Activated naive CD8-positive, alpha-beta T cell treated with anti-CD3 and anti-CD28 coated beads, Interleukin-2, amount 50 U/mL, for 24 hours (primary cell): ENCODE results near the gene ARL16.

Experiments
- ATAC-seq: fragments of 150-1000 bp; cut with Tn5 transposase; one replicate; pipeline ENCODE4 v1.10.0; 2021
- DNase-seq: peaks from one replicate; pipeline ENCODE4 v3.0.0; 2021
- H3K27ac Mint-ChIP-seq: one replicate; pipeline ENCODE4 v1.8.0; 2021; ENCODE audit warnings: mild to moderate bottlenecking, mixed read lengths
- H3K27me3 Mint-ChIP-seq: one replicate; pipeline ENCODE4 v1.8.0; 2021; ENCODE audit warnings: mixed read lengths
- H3K36me3 Mint-ChIP-seq: one replicate; pipeline ENCODE4 v1.8.0; 2021; ENCODE audit warnings: low read depth, mixed read lengths
- H3K4me1 Mint-ChIP-seq: one replicate; pipeline ENCODE4 v1.8.0; 2021; ENCODE audit warnings: mixed read lengths
- H3K4me3 Mint-ChIP-seq: one replicate; pipeline ENCODE4 v1.8.0; 2021; ENCODE audit warnings: mild to moderate bottlenecking, moderate library complexity, mixed read lengths
- H3K9me3 Mint-ChIP-seq: one replicate; pipeline ENCODE4 v1.8.0; 2021; ENCODE audit warnings: mixed read lengths

ARL16 gene

DNA sequence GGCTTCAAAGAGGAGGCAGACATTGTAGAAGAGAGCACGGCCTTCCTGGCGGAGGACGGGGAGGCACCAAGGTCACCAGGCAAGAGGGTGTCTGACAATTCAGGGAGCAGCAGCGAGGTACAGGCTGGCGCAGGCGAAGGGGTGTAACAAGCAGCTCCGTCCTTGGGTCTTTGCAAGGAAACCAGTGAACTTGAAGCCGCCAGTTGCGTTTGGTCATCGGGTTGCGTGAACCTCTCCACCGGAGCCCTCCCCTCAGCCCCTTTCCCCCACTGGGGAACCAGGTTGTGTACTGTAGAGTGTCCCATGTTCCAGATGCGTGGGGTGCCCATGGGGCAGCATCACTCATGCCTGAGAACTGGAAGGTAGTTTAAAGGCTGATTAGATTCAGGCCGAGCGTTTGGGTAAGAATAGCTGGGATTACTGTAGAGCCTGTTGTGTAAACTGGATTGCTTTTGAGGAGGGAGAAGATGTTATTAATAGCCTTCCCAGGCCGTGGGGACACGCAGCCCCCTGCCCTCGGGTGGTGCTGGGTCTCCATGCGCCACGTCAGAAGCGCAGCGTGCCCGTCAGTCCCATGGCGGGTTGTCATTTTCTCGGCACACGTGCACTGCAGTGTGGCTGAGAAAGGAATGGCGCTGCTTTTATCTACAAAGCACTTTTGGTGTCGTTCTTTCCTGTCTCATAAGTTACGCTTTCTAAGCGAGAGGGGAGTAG is 22.1 kb upstream of the ARL16 start:
- no peaks in the 10 kb centered on the region for H3K9me3 Mint-ChIP-seq
- H3K4me1 Mint-ChIP-seq, result peaks cover 36% of the 10 kb centered on the region
- peak overlapping the region; percentile 60 for H3K27ac Mint-ChIP-seq
- no peak for DNase-seq
- H3K36me3 Mint-ChIP-seq, result peaks cover 40% of the 10 kb centered on the region
- peak overlapping the region; percentile 49 for H3K4me3 Mint-ChIP-seq
- no peaks in the 10 kb centered on the region for H3K27me3 Mint-ChIP-seq
- no peak for ATAC-seq

- H3K27ac Mint-ChIP-seq, result peak overlapping the region; percentile 77
- H3K36me3 Mint-ChIP-seq, result peaks cover 42% of the 10 kb centered on the region
- peaks cover 30% of the 10 kb centered on the region for H3K4me1 Mint-ChIP-seq
- no peaks in the 10 kb centered on the region for H3K9me3 Mint-ChIP-seq
- H3K4me3 Mint-ChIP-seq, result peak overlapping the region; percentile 90
- H3K27me3 Mint-ChIP-seq, result no peaks in the 10 kb centered on the region
- ATAC-seq, result no peak
- no peak for DNase-seq
Observed at GRCh38 chr17:81703747-81704654, 20.4 kb upstream of the ARL16 start.

GRCh38 chr17:81702934-81703746 is 19.5 kb upstream of the ARL16 start, which contains the start of gene MRPL12:
Gene MRPL12 (plus strand): TSS chr17:81703367. CDS start chr17:81703502, 135 bp downstream.
- H3K27ac Mint-ChIP-seq, result peak within 1 kb of the TSS; percentile 95
- H3K27me3 Mint-ChIP-seq, result no peaks in the 10 kb centered on the region
- H3K36me3 Mint-ChIP-seq, result peaks cover 50% of the 10 kb centered on the region
- peaks cover 30% of the 10 kb centered on the region for H3K4me1 Mint-ChIP-seq
- peak; percentile 93 for DNase-seq
- ATAC-seq, result peak; percentile 85
- peak within 1 kb of the TSS; percentile 90 for H3K4me3 Mint-ChIP-seq
- H3K9me3 Mint-ChIP-seq, result no peaks in the 10 kb centered on the region

GRCh38 chr17:81701288-81702071 is 17.9 kb upstream of the ARL16 start:
- ATAC-seq (peak; percentile 20), DNase-seq (peak; percentile 38)
- H3K9me3 Mint-ChIP-seq, result no peaks in the 10 kb centered on the region
- H3K4me3 Mint-ChIP-seq, result peak overlapping the region; percentile 90
- H3K27me3 Mint-ChIP-seq, result no peaks in the 10 kb centered on the region
- peaks cover 30% of the 10 kb centered on the region for H3K4me1 Mint-ChIP-seq
- H3K36me3 Mint-ChIP-seq, result peaks cover 52% of the 10 kb centered on the region
- H3K27ac Mint-ChIP-seq, result peak overlapping the region; percentile 95

DNA sequence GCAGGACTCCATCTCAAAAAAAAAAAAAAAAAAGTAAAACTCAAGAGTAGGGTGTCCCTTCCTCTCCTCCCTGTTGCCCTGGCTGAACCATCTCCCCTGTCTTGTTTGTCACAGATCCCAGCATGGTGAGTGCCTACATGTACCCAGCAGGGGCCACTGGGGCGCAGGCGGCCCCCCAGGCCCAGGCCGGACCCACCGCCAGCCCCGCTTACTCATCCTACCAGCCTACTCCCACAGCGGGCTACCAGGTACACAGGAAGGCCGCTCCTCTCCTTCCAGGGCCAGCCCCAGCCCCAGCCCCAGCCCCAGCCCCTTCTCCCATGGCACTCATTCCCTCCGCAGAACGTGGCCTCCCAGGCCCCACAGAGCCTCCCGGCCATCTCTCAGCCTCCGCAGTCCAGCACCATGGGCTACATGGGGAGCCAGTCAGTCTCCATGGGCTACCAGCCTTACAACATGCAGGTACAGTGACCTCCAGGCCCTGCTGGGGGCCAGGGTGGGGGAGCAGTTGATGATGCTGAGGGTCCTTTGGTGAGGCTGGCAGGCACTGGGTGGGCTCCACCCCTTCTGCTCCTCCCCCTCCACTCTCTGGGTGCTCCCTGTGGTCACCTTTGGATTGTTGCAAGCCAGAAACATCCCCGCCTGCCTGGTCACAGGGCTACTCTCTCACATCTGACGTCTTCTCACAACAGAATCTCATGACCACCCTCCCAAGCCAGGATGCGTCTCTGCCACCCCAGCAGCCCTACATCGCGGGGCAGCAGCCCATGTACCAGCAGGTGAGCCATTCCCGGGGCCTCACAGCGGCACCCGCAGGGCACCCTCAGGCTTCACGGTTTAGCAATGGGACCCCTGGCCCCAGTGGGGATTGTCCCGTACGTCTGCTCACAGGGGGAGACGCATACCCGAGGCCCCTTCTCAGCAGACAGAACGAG is 17.0 kb upstream of the ARL16 start:
- peaks cover 45% of the 10 kb centered on the region for H3K36me3 Mint-ChIP-seq
- H3K4me3 Mint-ChIP-seq, result peak overlapping the region; percentile 90
- H3K27me3 Mint-ChIP-seq, result no peaks in the 10 kb centered on the region
- no peaks in the 10 kb centered on the region for H3K9me3 Mint-ChIP-seq
- DNase-seq, result no peak
- peaks cover 24% of the 10 kb centered on the region for H3K4me1 Mint-ChIP-seq
- ATAC-seq, result no peak
- peak overlapping the region; percentile 8 for H3K27ac Mint-ChIP-seq

- peaks cover 15% of the 10 kb centered on the region for H3K4me1 Mint-ChIP-seq
- ATAC-seq (no peak), DNase-seq (no peak)
- peaks cover 33% of the 10 kb centered on the region for H3K36me3 Mint-ChIP-seq
- no peaks in the 10 kb centered on the region for H3K9me3 Mint-ChIP-seq
- no peaks in the 10 kb centered on the region for H3K27me3 Mint-ChIP-seq
- no peak overlapping the region for H3K27ac Mint-ChIP-seq
- H3K4me3 Mint-ChIP-seq, result no peak overlapping the region
Observed at GRCh38 chr17:81697261-81698044, 13.9 kb upstream of the ARL16 start.

GRCh38 chr17:81696218-81696941 is 12.8 kb upstream of the ARL16 start:
- Mint-ChIP-seq H3K27ac (no peak overlapping the region), H3K4me1 (peaks cover 8% of the 10 kb centered on the region), H3K36me3 (peaks cover 32% of the 10 kb centered on the region), H3K9me3 (no peaks in the 10 kb centered on the region), H3K27me3 (no peaks in the 10 kb centered on the region), H3K4me3 (no peak overlapping the region)
- no peak for DNase-seq
- ATAC-seq, result no peak

- Mint-ChIP-seq H3K4me3 (no peak overlapping the region), H3K36me3 (peaks cover 29% of the 10 kb centered on the region), H3K27me3 (no peaks in the 10 kb centered on the region), H3K27ac (no peak overlapping the region), H3K4me1 (peaks cover 3% of the 10 kb centered on the region), H3K9me3 (no peaks in the 10 kb centered on the region)
- DNase-seq (no peak), ATAC-seq (no peak)
Observed at GRCh38 chr17:81695801-81696200, 12.2 kb upstream of the ARL16 start.

DNA sequence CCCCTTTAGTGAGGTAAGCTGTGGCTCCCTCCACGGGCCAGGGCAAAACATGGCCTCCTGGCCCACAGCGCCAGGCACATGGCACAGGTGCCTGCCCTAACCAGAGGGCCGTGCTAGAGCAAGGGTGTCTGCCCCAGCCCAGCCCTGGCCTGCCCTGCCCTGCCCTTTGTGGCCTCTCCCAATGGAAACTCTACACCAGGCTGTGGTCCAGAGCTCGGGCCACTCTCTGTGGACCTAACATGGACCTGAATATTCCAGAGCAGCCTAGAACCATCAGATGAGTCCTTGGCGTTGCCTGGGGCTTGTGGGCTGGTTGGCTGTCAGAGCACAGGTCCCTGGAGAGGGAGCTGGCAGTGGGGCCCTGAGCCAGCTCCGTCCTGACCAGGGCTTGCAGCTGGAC is 11.6 kb upstream of the ARL16 start:
- Mint-ChIP-seq H3K27ac (no peak overlapping the region), H3K4me1 (no peaks in the 10 kb centered on the region), H3K36me3 (peaks cover 29% of the 10 kb centered on the region), H3K4me3 (no peak overlapping the region), H3K9me3 (no peaks in the 10 kb centered on the region), H3K27me3 (no peaks in the 10 kb centered on the region)
- DNase-seq, result no peak
- ATAC-seq, result no peak

GRCh38 chr17:81694810-81695209 is 11.2 kb upstream of the ARL16 start:
- Mint-ChIP-seq H3K4me3 (no peak overlapping the region), H3K9me3 (no peaks in the 10 kb centered on the region), H3K27ac (no peak overlapping the region), H3K36me3 (peaks cover 29% of the 10 kb centered on the region), H3K27me3 (no peaks in the 10 kb centered on the region), H3K4me1 (no peaks in the 10 kb centered on the region)
- DNase-seq, result no peak
- no peak for ATAC-seq

DNA sequence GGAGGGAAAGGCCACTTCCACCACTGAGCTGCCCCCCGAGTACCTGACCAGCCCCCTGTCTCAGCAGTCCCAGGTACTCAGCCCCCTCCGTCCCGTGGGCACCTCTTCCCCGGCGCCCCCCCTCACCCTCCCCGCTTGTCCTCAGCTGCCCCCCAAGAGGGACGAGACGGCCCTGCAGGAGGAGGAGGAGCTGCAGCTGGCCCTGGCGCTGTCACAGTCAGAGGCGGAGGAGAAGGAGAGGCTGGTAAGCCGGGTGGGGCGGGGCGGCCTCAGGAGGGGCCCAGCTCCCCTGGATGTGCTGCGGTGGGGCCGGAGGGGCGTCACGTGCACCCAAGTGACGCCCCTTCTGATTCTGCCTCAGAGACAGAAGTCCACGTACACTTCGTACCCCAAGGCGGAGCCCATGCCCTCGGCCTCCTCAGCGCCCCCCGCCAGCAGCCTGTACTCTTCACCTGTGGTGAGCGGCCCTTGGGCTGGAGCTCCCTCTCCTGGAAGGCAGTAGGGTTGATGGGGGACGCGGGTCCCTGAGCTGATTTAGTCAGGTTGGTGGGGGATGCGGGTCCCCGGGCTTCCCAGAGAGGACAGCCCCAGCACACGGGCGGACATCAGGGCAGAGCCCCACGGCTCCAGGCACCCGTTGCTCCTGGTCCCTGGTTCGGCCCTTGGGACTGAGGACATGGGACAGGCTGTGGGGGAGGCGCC is 10.1 kb upstream of the ARL16 start:
- H3K36me3 Mint-ChIP-seq, result peaks cover 32% of the 10 kb centered on the region
- H3K9me3 Mint-ChIP-seq, result no peaks in the 10 kb centered on the region
- no peak for ATAC-seq
- H3K27ac Mint-ChIP-seq, result no peak overlapping the region
- peaks cover 3% of the 10 kb centered on the region for H3K4me1 Mint-ChIP-seq
- H3K27me3 Mint-ChIP-seq, result no peaks in the 10 kb centered on the region
- no peak for DNase-seq
- H3K4me3 Mint-ChIP-seq, result no peak overlapping the region
